ENCODE results near the gene ITGB6. TPM values are rescaled to one million over a fixed set of nuclear protein-coding genes. Genes with fewer than 3 reads are reported as not detected.

Gene ITGB6
- polyA plus RNA-seq (2013, experiment 1 of 2; ENCODE audit: insufficient read length), result 0.26 TPM
- polyA plus RNA-seq (2013, experiment 2 of 2; ENCODE audit: insufficient read length), result 0.94 TPM

GRCh38 chr2:160199683-160200389 is at the start of gene ITGB6:
Gene ITGB6 (minus strand): TSS chr2:160200272. CDS start chr2:160200063, 209 bp downstream.
- no peak for DNase-seq

GRCh38 chr2:160247296-160248035 is 47.4 kb upstream of the ITGB6 start:
- no peak for DNase-seq

- no peak for DNase-seq
These were observed 46.3 kb upstream of the ITGB6 start for GRCh38 chr2:160246356-160246755.

DNA sequence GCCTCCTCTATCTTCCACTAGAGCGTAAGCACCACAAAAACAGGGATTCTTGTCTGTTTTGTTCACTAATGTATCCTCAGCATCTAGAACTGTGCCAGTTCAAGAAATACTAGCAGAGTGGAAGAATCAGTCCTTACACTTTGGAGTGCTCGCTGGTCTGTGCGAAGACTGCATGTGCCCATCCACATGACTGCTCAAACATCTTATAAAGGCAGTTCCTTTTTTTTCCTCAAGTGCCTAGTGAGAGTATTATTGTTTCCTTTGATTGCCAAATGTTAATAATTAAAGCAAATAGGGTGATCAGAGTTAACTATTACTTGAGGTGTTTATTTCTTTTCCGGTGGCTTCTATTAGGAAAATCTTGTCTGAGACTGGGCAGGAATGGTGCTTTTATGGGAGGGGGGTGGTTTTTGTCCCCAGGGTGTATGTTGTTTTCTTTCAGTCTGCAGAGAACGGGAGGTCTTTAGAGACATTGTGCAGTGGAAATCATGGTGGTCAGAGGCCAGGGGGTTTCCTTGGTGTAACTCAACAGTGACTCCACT is 45.6 kb upstream of the ITGB6 start:
- DNase-seq, result no peak

DNA sequence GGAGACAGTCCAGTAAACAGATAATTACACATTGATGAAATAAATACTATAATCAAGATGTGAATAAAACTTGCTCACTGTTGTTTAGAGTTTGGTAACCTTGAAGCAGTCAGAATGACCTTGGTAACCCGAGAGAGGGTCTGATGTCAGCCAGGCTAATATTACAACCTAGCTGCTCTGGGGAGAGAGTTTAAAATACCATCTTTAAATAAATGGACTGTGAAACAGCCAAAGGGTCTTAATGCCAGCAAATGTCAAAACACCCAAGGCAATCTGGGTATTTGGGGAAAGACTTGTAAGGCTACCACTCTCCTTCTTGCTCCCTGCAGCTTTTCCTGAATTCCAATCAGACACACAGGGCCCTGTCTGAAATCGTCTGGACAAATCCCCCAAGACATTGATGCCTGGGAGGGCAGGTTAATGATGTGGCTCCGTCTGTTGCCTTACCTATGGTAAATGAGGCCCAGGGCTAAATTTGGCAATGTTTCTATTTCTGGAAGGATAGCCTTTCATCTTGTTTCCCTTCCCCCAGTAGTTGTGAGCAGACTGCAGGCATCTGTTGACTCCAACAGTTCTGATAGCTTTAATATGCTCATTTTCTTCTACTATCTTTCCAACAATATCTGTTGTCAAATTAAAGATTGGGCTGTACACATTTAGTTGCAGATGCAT is 43.0 kb upstream of the ITGB6 start:
- DNase-seq, result no peak

- peak; percentile 85 for DNase-seq
These were observed 41.4 kb upstream of the ITGB6 start for GRCh38 chr2:160241251-160242137.

GRCh38 chr2:160239436-160239835 is 39.4 kb upstream of the ITGB6 start:
- DNase-seq, result no peak

GRCh38 chr2:160238392-160238791 is 38.3 kb upstream of the ITGB6 start:
- DNase-seq, result no peak

- DNase-seq, result no peak
These were observed 32.9 kb upstream of the ITGB6 start for GRCh38 chr2:160232905-160233475.

DNA sequence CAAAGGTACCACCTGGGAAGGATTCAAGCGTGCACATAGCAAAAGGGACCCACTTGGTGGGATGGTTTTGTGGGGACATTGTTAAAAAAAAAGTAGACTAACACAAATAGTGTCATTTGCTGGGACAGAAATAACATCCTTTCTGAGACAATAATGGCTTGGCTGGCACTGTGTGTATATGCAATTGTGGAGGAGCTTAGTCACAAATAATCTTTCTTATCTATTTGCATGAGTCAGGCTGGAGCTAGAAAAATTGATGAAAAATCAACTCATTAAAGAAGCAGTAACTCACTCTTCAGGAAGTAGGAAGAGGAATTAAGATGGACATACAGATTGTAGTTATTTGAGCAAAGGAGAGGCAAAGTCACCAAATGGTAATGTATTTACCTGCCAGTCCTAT is 29.5 kb upstream of the ITGB6 start:
- peak; percentile 29 for DNase-seq

- peak; percentile 86 for DNase-seq
These were observed 28.3 kb upstream of the ITGB6 start for GRCh38 chr2:160228141-160228917.

- peak; percentile 42 for DNase-seq
These were observed 27.3 kb upstream of the ITGB6 start for GRCh38 chr2:160227293-160227915.

- DNase-seq, result no peak
These were observed 26.3 kb upstream of the ITGB6 start for GRCh38 chr2:160226367-160226766.

DNA sequence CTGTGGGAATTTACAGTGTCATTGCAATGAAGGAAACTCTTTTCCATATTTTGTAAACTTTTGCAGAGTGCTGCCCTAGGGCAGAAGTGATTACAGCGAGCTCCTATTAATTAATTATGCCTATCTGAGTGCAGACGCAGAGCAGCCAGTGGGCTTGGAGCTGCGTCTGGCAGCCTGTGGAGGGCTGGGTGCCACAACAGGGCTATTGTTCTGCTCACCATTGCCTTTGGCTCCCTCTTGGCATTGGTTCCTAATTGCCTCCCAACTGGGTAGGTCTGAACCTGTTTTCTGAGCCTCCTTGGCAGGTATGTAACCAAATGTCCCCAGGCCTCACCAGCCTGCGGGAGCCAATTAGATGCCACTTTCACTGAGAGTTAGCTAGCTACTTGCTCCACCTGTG is 25.6 kb upstream of the ITGB6 start:
- DNase-seq, result no peak

DNA sequence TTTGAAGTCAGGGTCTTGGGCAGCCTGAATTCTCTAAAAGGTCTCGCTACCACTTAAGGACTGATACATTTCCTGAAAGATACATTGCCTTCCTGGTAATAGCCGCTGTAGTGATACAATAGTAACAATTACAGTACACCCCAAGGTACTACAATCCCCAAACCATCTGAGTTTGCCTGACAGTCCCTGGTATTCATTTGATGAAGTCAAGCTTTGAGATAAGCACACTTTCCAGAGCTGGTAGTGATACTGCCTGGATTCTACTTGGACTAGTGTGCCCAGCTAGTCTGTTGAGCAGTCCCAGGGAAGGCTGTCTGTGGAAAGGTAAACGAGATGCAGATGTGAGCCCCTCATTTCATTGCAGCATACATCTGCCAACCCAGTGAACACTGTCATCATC is 24.4 kb upstream of the ITGB6 start:
- DNase-seq, result no peak

GRCh38 chr2:160224060-160224459 is 24.0 kb upstream of the ITGB6 start:
- peak; percentile 96 for DNase-seq

DNA sequence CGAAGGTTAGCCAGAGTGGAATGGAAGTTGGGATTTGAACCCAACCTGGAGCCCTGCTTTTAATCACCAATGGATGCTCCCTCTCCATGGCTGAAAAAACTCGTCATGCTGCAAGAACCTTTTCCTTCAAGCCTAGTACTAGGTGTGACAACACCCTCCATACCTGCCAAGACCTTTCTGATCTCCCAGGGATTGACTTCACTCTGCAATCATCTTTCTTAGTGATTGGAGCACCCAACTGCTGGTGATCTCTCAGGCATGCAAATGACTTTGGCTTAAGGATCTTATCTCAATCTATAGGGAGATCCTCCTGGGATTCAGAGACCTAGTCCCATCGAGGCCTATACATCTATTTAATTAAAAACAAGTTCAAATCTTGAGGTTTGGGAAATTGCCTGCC is 23.5 kb upstream of the ITGB6 start:
- DNase-seq, result no peak

- no peak for DNase-seq
These were observed 22.6 kb upstream of the ITGB6 start for GRCh38 chr2:160222546-160223283.
